H1 (cell line): ENCODE data around the gene KHDC1L. TPM values are rescaled to one million over a fixed set of nuclear protein-coding genes. Genes with fewer than 3 reads are reported as not detected.

ENCODE experiments used
- RAD21 ChIP-seq, 2 experiments: IDR thresholded peaks in 1 of 2; conservative IDR thresholded peaks in 1 of 2; 2 replicates each; pipeline ENCODE4 v1.6.1; 2011; ENCODE audit warnings: low read depth in 2 of 2, low read length in 2 of 2, improper control_type of control experiment in 1 of 2, inconsistent platforms in 1 of 2, mild to moderate bottlenecking in 1 of 2, moderate library complexity in 1 of 2
- SP4 ChIP-seq: IDR thresholded peaks from 2 replicates; pipeline ENCODE4 v1.6.1; 2012; ENCODE audit warnings: low read length, inconsistent platforms
- SRF ChIP-seq: IDR thresholded peaks from 2 replicates; pipeline ENCODE4 v1.6.1; 2011; ENCODE audit warnings: mild to moderate bottlenecking, low read depth, low read length, moderate library complexity
- TAF7 ChIP-seq: optimal IDR thresholded peaks from 2 replicates; pipeline ENCODE3; 2011; ENCODE audit warnings: low read depth, mild to moderate bottlenecking, inconsistent platforms, low read length, moderate library complexity, borderline replicate concordance
- polyA plus RNA-seq, 7 experiments: library from polyadenylated mRNA; depleted of rRNA in 3 of 7; stranded (reverse) in 5 of 7; unstranded in 2 of 7; fragments of >200 nt in 5 of 7; fragments of 200-250 nt in 2 of 7; gene quantifications; 1 replicate in 5 of 7; 2 replicates in 1 of 7; 4 replicates in 1 of 7; pipeline versions ENCODE4 v1.2.1 to v1.2.3, GENCODE V29; 2011 to 2013; ENCODE audit warnings: missing spikeins in 2 of 7, mixed read lengths in 2 of 7
- total RNA-seq: library from RNA; stranded (reverse); fragmentation: NEBNext Ultra II Directional; extraction: Animal tissue kit (Norgen Biotek cat#: 25700); gene quantifications from 2 replicates; pipeline ENCODE4 v1.2.1, GENCODE V29; 2021

Gene KHDC1L
- total and polyA plus RNA-seq, 2 of the 8 experiments (the other 6 are each of a cell fraction or from before 2014, with no cell fraction given), result 0.14 TPM; not detected in 1

DNA sequence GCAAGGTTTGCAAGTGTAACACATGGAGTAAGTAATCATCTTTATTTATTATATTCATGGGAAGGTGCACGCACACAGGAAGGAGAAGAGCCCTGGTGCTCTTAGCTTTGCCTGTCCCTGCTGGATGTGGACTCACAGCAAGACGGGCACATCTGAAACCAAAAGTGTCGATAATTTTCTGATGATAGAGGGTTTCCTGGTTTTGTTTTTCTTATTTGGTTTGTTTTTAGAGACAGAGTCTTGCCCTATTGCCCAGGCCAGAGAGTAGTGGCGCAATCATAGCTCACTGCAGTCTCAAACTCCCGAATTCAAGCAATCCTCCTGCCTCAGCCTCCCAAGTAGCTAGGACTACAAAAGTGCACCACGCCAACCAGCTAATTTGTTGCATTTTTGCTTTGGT lies 7.8 kb upstream of the KHDC1L start (continued):
- TF ChIP-seq RAD21 (IDR thresholded peaks at IDR 0.05 in 1 of 2, conservative IDR thresholded peaks at IDR 0.05 in 1 of 2; ENCODE audit: low read depth in 2 of 2, low read length in 2 of 2), result no peak
- no peak for TF ChIP-seq SRF
- TF ChIP-seq TAF7, result no peak
- no peak for TF ChIP-seq SP4
